Immature natural killer cell (primary cell): ENCODE results near the gene SGK1. TPM values are rescaled to one million over a fixed set of nuclear protein-coding genes. Genes with fewer than 3 reads are reported as not detected.

Experiments used
- DNase-seq, 3 donors: peaks; one replicate each; pipeline ENCODE4 v3.0.0; 2022; ENCODE audit warnings: mixed read lengths in 1 of 3
- H3K27ac Mint-ChIP-seq, 6 donors: one replicate each; pipeline ENCODE4 v1.8.0; 2020; ENCODE audit warnings: mixed read lengths in 6 of 6, mild to moderate bottlenecking in 5 of 6, inconsistent platforms in 4 of 6, moderate library complexity in 3 of 6
- H3K27me3 Mint-ChIP-seq, 3 donors: one replicate each; pipeline ENCODE4 v1.8.0; 2020 to 2021; ENCODE audit warnings: low read depth in 3 of 3, mild to moderate bottlenecking in 3 of 3, mixed read lengths in 3 of 3, moderate library complexity in 3 of 3, inconsistent platforms in 1 of 3
- H3K36me3 Mint-ChIP-seq, 3 donors: one replicate each; pipeline ENCODE4 v1.8.0; 2020; ENCODE audit warnings: mixed read lengths in 3 of 3, inconsistent platforms in 2 of 3, mild to moderate bottlenecking in 2 of 3
- H3K4me1 Mint-ChIP-seq, 2 donors: one replicate each; pipeline ENCODE4 v1.8.0; 2020; ENCODE audit warnings: inconsistent platforms in 2 of 2, mild to moderate bottlenecking in 2 of 2, mixed read lengths in 2 of 2, moderate library complexity in 1 of 2
- H3K4me3 Mint-ChIP-seq, 5 donors: one replicate each; pipeline ENCODE4 v1.8.0; 2020; ENCODE audit warnings: mild to moderate bottlenecking in 5 of 5, mixed read lengths in 5 of 5, inconsistent platforms in 3 of 5, moderate library complexity in 3 of 5
- H3K9me3 Mint-ChIP-seq, 6 donors: one replicate each; pipeline ENCODE4 v1.8.0; 2020; ENCODE audit warnings: mild to moderate bottlenecking in 6 of 6, mixed read lengths in 6 of 6, inconsistent platforms in 4 of 6, moderate library complexity in 3 of 6
- polyA plus RNA-seq, 3 donors: library from polyadenylated mRNA; unstranded; fragments of 300-500 nt; fragmentation: Illumina TruSeq; gene quantifications; one replicate each; pipeline ENCODE4 v1.2.3, GENCODE V29; 2021

SGK1 gene
- polyA plus RNA-seq, 3 donors from 2014 or later, result 1.2 to 4.3 (median 3.8) TPM

GRCh38 chr6:134164300-134164699 lies 153.6 kb downstream of the SGK1 start:
- Mint-ChIP-seq H3K27ac (no peak overlapping the region), H3K27me3 (peaks cover 0 to 4% (median 3%) of the 10 kb centered on the region in 3 donors)

GRCh38 chr6:134162932-134163331 lies 155.0 kb downstream of the SGK1 start:
- H3K36me3 Mint-ChIP-seq, result no peaks in the 10 kb centered on the region
- no peak for DNase-seq
- peaks cover 0 to 4% (median 3%) of the 10 kb centered on the region in 3 donors for H3K27me3 Mint-ChIP-seq
- H3K27ac Mint-ChIP-seq, result no peak overlapping the region
- no peak overlapping the region for H3K4me3 Mint-ChIP-seq
- H3K4me1 Mint-ChIP-seq, result no peaks in the 10 kb centered on the region
- no peaks in the 10 kb centered on the region for H3K9me3 Mint-ChIP-seq

More at GRCh38 chr6:134164300-134164699, 153.6 kb downstream of the SGK1 start:
- Mint-ChIP-seq H3K4me3 (no peak overlapping the region), H3K36me3 (no peaks in the 10 kb centered on the region), H3K4me1 (no peaks in the 10 kb centered on the region), H3K9me3 (no peaks in the 10 kb centered on the region)
- DNase-seq, result no peak

- H3K36me3 Mint-ChIP-seq, result no peaks in the 10 kb centered on the region
- H3K4me1 Mint-ChIP-seq, result no peaks in the 10 kb centered on the region
- no peaks in the 10 kb centered on the region for H3K9me3 Mint-ChIP-seq
- H3K4me3 Mint-ChIP-seq, result no peak overlapping the region
- H3K27me3 Mint-ChIP-seq, result peaks cover 0 to 4% (median 3%) of the 10 kb centered on the region in 3 donors
- no peak overlapping the region for H3K27ac Mint-ChIP-seq
- DNase-seq, result no peak
Observed at GRCh38 chr6:134161041-134161440, 156.9 kb downstream of the SGK1 start.

- Mint-ChIP-seq H3K4me1 (no peaks in the 10 kb centered on the region), H3K36me3 (no peaks in the 10 kb centered on the region), H3K9me3 (no peaks in the 10 kb centered on the region), H3K27ac (no peak overlapping the region), H3K4me3 (no peak overlapping the region), H3K27me3 (peaks cover 0 to 2% (median 2%) of the 10 kb centered on the region in 3 donors)
- no peak for DNase-seq
Observed at GRCh38 chr6:134152767-134153485, 165.0 kb downstream of the SGK1 start.

DNA sequence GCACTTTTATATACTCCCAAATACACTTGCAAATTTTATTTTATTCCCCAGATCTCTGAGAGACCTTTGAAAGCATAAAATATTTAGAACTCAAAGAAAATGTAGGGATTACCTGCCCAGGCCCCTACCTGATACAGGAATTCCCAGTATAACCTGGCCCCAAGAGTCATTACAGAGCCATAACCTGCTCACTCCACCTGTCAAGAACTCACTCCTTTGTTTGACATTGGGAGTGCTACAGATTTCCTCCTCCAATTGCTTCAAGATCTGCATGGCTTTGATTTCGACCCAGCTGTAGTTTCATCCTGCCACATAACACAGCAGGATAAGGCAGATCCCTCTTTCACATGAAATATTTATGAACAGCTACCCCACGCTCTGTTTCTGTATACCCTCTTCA lies 169.3 kb downstream of the SGK1 start:
- Mint-ChIP-seq H3K4me3 (no peak overlapping the region), H3K27me3 (peaks cover 0 to 2% (median 2%) of the 10 kb centered on the region in 3 donors), H3K9me3 (no peaks in the 10 kb centered on the region), H3K27ac (no peak overlapping the region), H3K4me1 (no peaks in the 10 kb centered on the region), H3K36me3 (no peaks in the 10 kb centered on the region)
- no peak for DNase-seq

- peaks cover 0 to 2% (median 0%) of the 10 kb centered on the region in 3 donors for H3K27me3 Mint-ChIP-seq
- no peaks in the 10 kb centered on the region for H3K9me3 Mint-ChIP-seq
- H3K27ac Mint-ChIP-seq, result no peak overlapping the region
- H3K36me3 Mint-ChIP-seq, result no peaks in the 10 kb centered on the region
- DNase-seq, result no peak
- H3K4me3 Mint-ChIP-seq, result no peak overlapping the region
- H3K4me1 Mint-ChIP-seq, result no peaks in the 10 kb centered on the region
Observed at GRCh38 chr6:134147034-134147533, 170.8 kb downstream of the SGK1 start.

DNA sequence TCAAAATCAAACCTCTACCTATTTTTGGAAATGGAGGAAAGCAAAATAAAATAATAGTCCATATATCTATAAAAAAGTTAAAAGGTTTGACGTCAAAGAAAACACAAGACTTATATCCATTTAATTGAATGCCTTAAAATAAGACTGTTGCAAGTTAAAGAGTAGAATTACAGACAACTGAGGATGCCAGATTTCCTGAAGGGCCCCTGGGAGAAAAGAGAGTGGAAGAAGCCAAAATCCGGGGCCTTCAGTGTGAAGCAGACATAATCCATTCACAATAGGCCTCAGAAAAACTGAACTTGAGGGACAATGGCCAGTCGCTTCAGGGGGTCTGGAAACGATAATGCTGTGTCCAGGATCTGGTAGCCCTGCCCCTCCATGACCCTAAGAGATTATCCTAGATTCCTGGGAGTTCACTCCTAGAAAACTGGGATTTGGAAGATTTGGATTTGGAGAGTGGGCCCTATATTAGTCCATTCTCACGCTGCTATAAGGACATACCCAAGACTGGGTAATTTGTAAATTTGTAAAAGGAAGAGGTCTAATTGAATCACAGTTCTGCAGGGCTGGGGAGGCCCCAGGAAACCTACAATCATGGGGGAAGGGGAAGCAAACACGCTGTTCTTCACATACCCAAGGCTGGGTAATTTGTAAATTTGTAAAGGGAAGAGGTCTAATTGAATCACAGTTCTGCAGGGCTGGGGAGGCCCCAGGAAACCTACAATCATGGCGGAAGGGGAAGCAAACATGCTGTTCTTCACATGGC lies 171.5 kb downstream of the SGK1 start:
- H3K27me3 Mint-ChIP-seq, result peaks cover 0 to 2% (median 0%) of the 10 kb centered on the region in 3 donors
- no peaks in the 10 kb centered on the region for H3K36me3 Mint-ChIP-seq
- DNase-seq, result no peak
- H3K4me3 Mint-ChIP-seq, result no peak overlapping the region
- H3K27ac Mint-ChIP-seq, result no peak overlapping the region
- no peaks in the 10 kb centered on the region for H3K4me1 Mint-ChIP-seq
- H3K9me3 Mint-ChIP-seq, result no peaks in the 10 kb centered on the region

GRCh38 chr6:134145786-134146185 lies 172.1 kb downstream of the SGK1 start:
- H3K36me3 Mint-ChIP-seq, result no peaks in the 10 kb centered on the region
- H3K27ac Mint-ChIP-seq, result no peak overlapping the region
- H3K27me3 Mint-ChIP-seq, result peaks cover 0 to 2% (median 0%) of the 10 kb centered on the region in 3 donors
- H3K4me1 Mint-ChIP-seq, result no peaks in the 10 kb centered on the region
- no peak for DNase-seq
- H3K9me3 Mint-ChIP-seq, result no peaks in the 10 kb centered on the region
- no peak overlapping the region for H3K4me3 Mint-ChIP-seq

DNA sequence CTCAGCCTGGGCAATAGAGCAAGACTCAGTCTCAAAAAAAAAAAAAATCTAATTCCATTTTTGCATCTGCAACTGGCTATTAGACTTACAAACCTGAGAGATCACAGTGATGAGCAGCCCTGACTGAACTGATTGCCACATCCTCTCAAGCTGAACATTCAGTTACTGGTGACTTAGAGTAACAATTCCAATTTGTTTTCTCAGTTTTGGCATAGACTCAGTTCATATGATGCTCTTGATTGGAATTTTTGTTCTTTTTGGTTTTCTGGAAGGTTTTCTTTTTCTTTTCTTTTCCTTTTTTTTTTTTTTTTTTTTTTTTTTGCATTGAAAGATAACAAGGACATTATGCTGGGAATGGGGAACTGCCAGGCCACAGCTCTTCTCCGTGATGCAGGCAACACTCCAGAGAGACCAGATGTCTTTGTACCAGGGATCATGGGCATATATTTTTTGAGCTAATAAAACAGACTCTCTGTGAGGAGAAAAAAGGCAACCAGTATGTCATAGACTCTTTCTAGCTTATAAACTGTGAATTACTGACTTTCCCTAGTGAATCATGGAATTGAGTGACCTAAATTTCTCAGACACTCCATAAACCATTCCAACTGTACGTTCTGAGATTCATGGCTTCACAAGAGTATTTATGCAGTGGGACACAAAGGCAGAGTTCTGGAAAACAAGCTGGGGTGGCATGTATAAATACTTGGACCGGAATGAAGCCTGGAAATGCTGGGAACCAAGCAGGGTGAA lies 179.5 kb downstream of the SGK1 start:
- H3K9me3 Mint-ChIP-seq, result no peaks in the 10 kb centered on the region
- DNase-seq, result no peak
- peaks cover 2 to 12% (median 6%) of the 10 kb centered on the region in 3 donors for H3K27me3 Mint-ChIP-seq
- no peaks in the 10 kb centered on the region for H3K36me3 Mint-ChIP-seq
- H3K4me3 Mint-ChIP-seq, result no peak overlapping the region
- no peak overlapping the region for H3K27ac Mint-ChIP-seq
- no peaks in the 10 kb centered on the region for H3K4me1 Mint-ChIP-seq

DNA sequence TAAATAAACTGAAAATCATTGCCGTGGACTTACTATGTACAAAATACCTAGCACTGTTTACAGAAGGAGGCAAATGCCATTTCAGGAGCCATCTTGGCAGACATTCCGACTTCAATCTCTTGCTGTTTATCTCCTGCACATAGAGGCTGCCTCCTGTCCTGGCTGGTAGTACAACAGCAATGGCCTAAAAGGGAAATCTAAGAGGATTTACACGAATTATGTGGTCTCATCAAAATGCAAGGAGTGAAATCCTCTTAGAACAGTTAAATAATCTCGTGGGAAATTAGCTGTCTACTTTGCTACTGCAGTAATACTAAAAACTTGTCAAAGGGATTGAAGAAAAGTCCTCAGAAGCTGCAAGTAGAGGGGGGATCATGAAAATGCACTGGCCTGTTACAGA lies 183.3 kb downstream of the SGK1 start:
- Mint-ChIP-seq H3K27ac (no peak overlapping the region), H3K36me3 (no peaks in the 10 kb centered on the region), H3K4me1 (no peaks in the 10 kb centered on the region), H3K9me3 (no peaks in the 10 kb centered on the region), H3K27me3 (peaks cover 2 to 16% (median 3%) of the 10 kb centered on the region in 3 donors), H3K4me3 (no peak overlapping the region)
- DNase-seq, result no peak

GRCh38 chr6:134132494-134133141 lies 185.3 kb downstream of the SGK1 start:
- H3K4me3 Mint-ChIP-seq, result no peak overlapping the region
- no peaks in the 10 kb centered on the region for H3K4me1 Mint-ChIP-seq
- H3K27me3 Mint-ChIP-seq, result peaks cover 0 to 13% (median 2%) of the 10 kb centered on the region in 3 donors
- H3K9me3 Mint-ChIP-seq, result no peaks in the 10 kb centered on the region
- no peak overlapping the region for H3K27ac Mint-ChIP-seq
- H3K36me3 Mint-ChIP-seq, result no peaks in the 10 kb centered on the region
- DNase-seq, result no peak

- no peaks in the 10 kb centered on the region for H3K9me3 Mint-ChIP-seq
Observed at GRCh38 chr6:134131530-134132139, 186.3 kb downstream of the SGK1 start.

GRCh38 chr6:134128146-134128545 lies 189.8 kb downstream of the SGK1 start:
- no peaks in the 10 kb centered on the region for H3K4me1 Mint-ChIP-seq
- H3K36me3 Mint-ChIP-seq, result no peaks in the 10 kb centered on the region
- peaks cover 2 to 4% (median 2%) of the 10 kb centered on the region in 3 donors for H3K27me3 Mint-ChIP-seq
- H3K9me3 Mint-ChIP-seq, result no peaks in the 10 kb centered on the region
- no peak for DNase-seq
- no peak overlapping the region for H3K4me3 Mint-ChIP-seq
- H3K27ac Mint-ChIP-seq, result no peak overlapping the region

More at GRCh38 chr6:134131530-134132139, 186.3 kb downstream of the SGK1 start:
- Mint-ChIP-seq H3K36me3 (no peaks in the 10 kb centered on the region), H3K4me3 (no peak overlapping the region), H3K4me1 (no peaks in the 10 kb centered on the region), H3K27me3 (peaks cover 0 to 8% (median 2%) of the 10 kb centered on the region in 3 donors), H3K27ac (no peak overlapping the region)
- no peak for DNase-seq
